ENCODE measurements around the gene XYLT2.

Gene XYLT2

DNA sequence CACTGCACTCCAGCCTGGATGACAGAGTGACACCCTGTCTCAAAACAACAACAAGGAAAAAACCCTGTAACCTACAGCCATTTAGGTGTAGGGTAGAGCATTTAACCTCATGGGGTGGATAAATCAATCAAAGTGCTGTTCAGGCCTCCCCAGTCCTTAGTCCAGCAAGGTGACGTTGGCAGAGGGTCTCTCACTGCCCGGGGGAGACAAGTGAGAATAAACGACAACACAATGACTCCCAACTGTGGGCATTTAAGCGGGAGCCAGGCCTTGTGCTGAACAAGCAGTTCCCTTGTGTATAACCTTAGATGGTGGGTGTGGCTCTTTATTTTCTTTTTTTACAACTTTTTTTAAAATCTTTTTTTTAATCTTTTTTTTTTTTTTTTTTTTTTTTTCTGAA is 42.3 kb upstream of the XYLT2 start:
- DNase-seq = no peak
- Histone ChIP-seq H3K4me2 (ENCODE audit: insufficient read depth, low read length) (no peak overlapping the region), H3K9ac (ENCODE audit: low read depth, low read length) (no peak overlapping the region), H3K79me2 (ENCODE audit: insufficient read depth, low read length) (no peaks in the 10 kb centered on the region), H3K9me3 (ENCODE audit: insufficient read depth, low read length, severe bottlenecking) (no peaks in the 10 kb centered on the region), H3K27ac (ENCODE audit: low read length) (no peak overlapping the region), H3K36me3 (ENCODE audit: insufficient read depth, low read length) (no peaks in the 10 kb centered on the region), H3K27me3 (ENCODE audit: insufficient read depth, low read length, poor library complexity) (peaks cover 19% of the 10 kb centered on the region), H3K4me1 (ENCODE audit: insufficient read depth, low read length) (no peaks in the 10 kb centered on the region), H4K20me1 (ENCODE audit: insufficient read depth, low read length) (no peaks in the 10 kb centered on the region), H3K4me3 (ENCODE audit: low read depth in 1 of 2, low read length in 2 of 2) (no peak overlapping the region), H2AFZ (ENCODE audit: low read depth, low read length) (no peak overlapping the region)
- no peak for ATAC-seq (ENCODE audit: insufficient read depth, low read depth)
- TF ChIP-seq, protein P1, sequence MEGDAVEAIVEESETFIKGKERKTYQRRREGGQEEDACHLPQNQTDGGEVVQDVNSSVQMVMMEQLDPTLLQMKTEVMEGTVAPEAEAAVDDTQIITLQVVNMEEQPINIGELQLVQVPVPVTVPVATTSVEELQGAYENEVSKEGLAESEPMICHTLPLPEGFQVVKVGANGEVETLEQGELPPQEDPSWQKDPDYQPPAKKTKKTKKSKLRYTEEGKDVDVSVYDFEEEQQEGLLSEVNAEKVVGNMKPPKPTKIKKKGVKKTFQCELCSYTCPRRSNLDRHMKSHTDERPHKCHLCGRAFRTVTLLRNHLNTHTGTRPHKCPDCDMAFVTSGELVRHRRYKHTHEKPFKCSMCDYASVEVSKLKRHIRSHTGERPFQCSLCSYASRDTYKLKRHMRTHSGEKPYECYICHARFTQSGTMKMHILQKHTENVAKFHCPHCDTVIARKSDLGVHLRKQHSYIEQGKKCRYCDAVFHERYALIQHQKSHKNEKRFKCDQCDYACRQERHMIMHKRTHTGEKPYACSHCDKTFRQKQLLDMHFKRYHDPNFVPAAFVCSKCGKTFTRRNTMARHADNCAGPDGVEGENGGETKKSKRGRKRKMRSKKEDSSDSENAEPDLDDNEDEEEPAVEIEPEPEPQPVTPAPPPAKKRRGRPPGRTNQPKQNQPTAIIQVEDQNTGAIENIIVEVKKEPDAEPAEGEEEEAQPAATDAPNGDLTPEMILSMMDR (IDR thresholded peaks at IDR 0.05; ENCODE audit: borderline replicate concordance, extremely low read depth, low read length, poor library complexity, severe bottlenecking) = no peak
- no peak for TF ChIP-seq EZH2 (IDR thresholded peaks at IDR 0.05; ENCODE audit: borderline replicate concordance, low read depth, low read length, severe bottlenecking)

GRCh38 chr17:50304781-50305404 is 41.0 kb upstream of the XYLT2 start:
- no peak overlapping the region for H3K9ac ChIP-seq (ENCODE audit: low read depth, low read length)
- ATAC-seq (ENCODE audit: insufficient read depth, low read depth) = no peak
- H3K9me3 ChIP-seq (ENCODE audit: insufficient read depth, low read length, severe bottlenecking) = no peaks in the 10 kb centered on the region
- H3K4me3 ChIP-seq (ENCODE audit: low read depth in 1 of 2, low read length in 2 of 2) = no peak overlapping the region
- no peak overlapping the region for H3K27ac ChIP-seq (ENCODE audit: low read length)
- H3K4me2 ChIP-seq (ENCODE audit: insufficient read depth, low read length) = no peak overlapping the region
- H3K27me3 ChIP-seq (ENCODE audit: insufficient read depth, low read length, poor library complexity) = peaks cover 27% of the 10 kb centered on the region
- no peak for DNase-seq
- no peaks in the 10 kb centered on the region for H3K4me1 ChIP-seq (ENCODE audit: insufficient read depth, low read length)
- H2AFZ ChIP-seq (ENCODE audit: low read depth, low read length) = no peak overlapping the region
- no peaks in the 10 kb centered on the region for H3K79me2 ChIP-seq (ENCODE audit: insufficient read depth, low read length)
- H3K36me3 ChIP-seq (ENCODE audit: insufficient read depth, low read length) = no peaks in the 10 kb centered on the region
- H4K20me1 ChIP-seq (ENCODE audit: insufficient read depth, low read length) = no peaks in the 10 kb centered on the region
- no peak for TF ChIP-seq EZH2 (IDR thresholded peaks at IDR 0.05; ENCODE audit: borderline replicate concordance, low read depth, low read length, severe bottlenecking)
- TF ChIP-seq, protein P1 (IDR thresholded peaks at IDR 0.05; ENCODE audit: borderline replicate concordance, extremely low read depth, low read length, poor library complexity, severe bottlenecking) = no peak

DNA sequence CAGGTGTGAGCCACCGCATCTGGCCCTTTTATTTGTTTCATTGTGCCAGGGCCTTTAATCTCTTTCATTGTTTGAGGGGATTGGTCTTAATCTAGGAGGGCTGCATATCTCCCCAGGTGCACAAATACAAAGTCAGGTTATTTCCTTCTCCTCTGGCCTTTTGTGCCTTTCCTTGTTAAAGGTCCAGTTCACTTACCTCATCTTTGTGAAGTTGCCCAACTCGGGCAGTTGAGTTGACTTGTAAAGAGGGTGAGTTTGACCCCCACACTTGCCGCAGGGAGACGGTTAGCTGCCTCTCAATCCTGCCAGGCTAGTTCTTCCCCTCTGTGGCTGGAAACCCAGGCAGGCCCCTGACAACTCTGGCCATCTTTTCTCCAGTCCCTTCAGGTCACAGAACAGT is 38.3 kb upstream of the XYLT2 start:
- Histone ChIP-seq H3K4me1 (ENCODE audit: insufficient read depth, low read length) (no peaks in the 10 kb centered on the region), H3K27ac (ENCODE audit: low read length) (no peak overlapping the region), H4K20me1 (ENCODE audit: insufficient read depth, low read length) (0 out of 2 replicates have a peak, but pooled peaks cover 3% of the 10 kb centered on the region), H3K79me2 (ENCODE audit: insufficient read depth, low read length) (no peaks in the 10 kb centered on the region), H3K36me3 (ENCODE audit: insufficient read depth, low read length) (no peaks in the 10 kb centered on the region), H3K9me3 (ENCODE audit: insufficient read depth, low read length, severe bottlenecking) (no peaks in the 10 kb centered on the region), H2AFZ (ENCODE audit: low read depth, low read length) (no peak overlapping the region), H3K4me2 (ENCODE audit: insufficient read depth, low read length) (no peak overlapping the region), H3K4me3 (ENCODE audit: low read depth in 1 of 2, low read length in 2 of 2) (no peak overlapping the region), H3K27me3 (ENCODE audit: insufficient read depth, low read length, poor library complexity) (peaks cover 31% of the 10 kb centered on the region), H3K9ac (ENCODE audit: low read depth, low read length) (no peak overlapping the region)
- DNase-seq = no peak
- no peak for ATAC-seq (ENCODE audit: insufficient read depth, low read depth)
- TF ChIP-seq, protein P1 (IDR thresholded peaks at IDR 0.05; ENCODE audit: borderline replicate concordance, extremely low read depth, low read length, poor library complexity, severe bottlenecking) = no peak
- TF ChIP-seq EZH2 (IDR thresholded peaks at IDR 0.05; ENCODE audit: borderline replicate concordance, low read depth, low read length, severe bottlenecking) = no peak

Data from DND-41 (cell line).